ENCODE data around the gene MAGEB6B.
"Not testable (repeated sequence)": the region's sequence is repeated elsewhere in the genome, so short reads cannot be mapped to it uniquely, and the experiment has no call there.

Gene MAGEB6B, protein sequence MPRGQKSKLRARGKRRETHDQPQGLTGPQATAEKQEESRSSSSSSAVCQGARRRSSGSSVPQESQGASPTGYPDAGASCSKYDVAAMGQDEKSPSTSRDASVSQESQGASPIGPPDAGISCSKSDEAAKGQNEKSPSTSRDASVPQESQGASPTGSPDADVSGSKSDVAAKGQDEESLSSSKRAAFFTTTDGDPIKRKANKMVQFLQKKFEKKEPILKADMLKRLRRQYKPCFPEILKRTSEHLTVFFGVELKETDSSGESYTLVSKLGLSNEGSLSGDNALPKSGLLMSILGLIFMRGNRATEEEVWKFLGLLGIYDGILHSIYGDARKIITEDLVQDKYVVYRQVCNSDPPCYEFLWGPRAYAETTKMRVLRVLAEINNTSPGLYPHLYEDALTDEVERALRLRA

DNA sequence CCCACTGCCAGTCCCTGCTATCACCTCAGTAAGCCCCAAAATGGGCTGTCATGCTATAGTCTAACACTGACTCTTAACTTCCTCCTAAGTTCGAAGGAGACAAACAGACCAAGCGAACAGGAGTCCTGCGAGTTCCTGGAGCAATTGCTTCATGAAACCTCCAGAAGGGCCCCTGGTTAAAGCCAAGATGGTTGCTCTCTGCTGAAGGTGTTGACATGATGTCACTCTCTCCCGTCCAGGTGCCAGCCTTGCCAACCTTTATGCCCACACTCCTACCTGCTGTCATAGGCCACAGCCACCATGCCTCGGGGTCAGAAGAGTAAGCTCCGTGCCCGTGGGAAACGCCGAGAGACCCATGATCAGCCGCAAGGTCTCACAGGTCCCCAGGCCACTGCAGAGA is at the start of gene MAGEB6B:
Gene MAGEB6B, plus strand, starts transcription at position 301 of the 400 bp plus-strand sequence. Its CDS starts 0 bp downstream, at position 301.
- DNase-seq: no peak

DNA sequence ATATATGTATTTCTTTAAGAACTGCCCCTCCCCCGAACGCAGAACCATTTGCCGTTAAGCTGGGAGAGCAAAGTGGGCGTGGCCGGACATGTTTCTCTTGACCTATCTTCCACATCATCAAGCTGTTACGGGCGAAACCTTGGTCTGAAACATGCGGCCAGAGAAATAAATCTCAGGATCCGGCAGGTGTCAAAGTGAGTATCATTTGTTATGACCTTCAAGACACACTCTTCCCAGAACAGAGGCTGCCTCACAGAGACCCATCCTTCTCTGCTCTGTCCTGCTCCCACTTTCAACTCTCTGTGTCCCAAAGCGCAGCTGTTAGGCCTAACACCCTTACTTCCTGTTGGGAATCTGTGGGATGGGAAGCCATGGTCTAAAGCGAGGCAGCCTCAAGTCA is 22.1 kb upstream of the MAGEB6B start, which contains the start of gene MAGEB18:
Gene MAGEB18, plus strand, starts transcription at position 70 of the 400 bp plus-strand sequence. CDS start 643 bp downstream, outside the sequence.
- no peak for DNase-seq

DNA sequence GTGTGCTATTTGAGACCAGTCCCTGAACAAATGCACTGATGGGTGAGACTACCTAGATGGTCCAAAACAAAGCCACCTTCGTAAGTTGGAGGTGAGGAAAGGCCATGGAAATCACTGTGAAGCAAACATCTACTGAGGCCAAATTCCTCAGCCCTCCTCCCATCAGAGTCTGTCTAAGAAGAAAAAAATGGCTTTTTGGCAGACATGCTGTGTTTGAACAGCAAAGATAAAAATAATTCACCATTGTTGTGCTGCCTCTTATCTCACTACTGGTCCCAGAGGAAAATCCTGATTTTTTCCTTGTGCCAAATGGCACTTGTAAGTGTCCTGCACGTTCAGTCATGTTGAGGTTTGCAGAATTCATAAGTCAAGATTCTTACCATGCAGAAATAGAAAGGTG is 14.4 kb upstream of the MAGEB6B start:
- DNase-seq: no peak

DNA sequence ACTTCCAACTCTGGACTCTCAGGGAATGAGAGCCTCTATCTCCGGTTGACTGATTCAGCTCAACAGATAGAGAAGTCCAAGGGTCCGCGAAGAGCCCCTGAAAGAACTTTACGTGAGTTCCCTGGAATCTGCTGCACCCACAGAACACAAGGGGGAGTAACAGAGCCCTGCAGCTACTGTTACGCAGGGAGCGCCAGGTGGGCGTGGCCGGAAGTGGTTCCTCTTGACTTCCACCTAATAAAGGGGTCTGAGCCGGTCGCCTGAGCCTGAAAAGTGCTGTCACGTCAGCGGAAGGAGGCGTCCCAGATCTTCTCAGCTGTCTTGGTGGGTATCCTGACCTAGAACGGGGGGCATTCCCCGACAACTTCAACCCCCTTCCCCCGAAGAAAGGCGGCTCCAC is 31.8 kb downstream of the MAGEB6B start, which contains the start of gene MAGEB6:
Gene MAGEB6, plus strand, starts transcription at position 237 of the 400 bp plus-strand sequence. CDS start 1,407 bp downstream, outside the sequence.
- DNase-seq: no peak

DNA sequence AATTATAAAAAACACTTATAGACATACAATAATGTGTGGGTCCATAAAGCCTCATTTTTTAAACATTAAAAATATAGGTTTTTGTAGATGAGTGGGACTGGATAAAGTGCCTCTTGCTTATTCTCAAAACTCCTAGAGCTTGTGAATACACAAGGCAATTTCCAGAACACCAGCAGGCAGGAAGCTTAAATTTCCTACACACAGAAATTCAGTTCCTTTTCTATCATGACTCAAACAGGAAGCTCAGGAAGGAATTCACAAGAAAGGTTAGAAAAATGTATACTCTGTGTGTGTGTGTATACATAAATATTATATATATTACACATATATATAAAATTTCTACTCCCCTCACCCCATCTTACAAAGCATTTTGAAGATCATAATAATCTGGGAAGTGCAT is 43.2 kb downstream of the MAGEB6B start:
- no peak for DNase-seq

DNA sequence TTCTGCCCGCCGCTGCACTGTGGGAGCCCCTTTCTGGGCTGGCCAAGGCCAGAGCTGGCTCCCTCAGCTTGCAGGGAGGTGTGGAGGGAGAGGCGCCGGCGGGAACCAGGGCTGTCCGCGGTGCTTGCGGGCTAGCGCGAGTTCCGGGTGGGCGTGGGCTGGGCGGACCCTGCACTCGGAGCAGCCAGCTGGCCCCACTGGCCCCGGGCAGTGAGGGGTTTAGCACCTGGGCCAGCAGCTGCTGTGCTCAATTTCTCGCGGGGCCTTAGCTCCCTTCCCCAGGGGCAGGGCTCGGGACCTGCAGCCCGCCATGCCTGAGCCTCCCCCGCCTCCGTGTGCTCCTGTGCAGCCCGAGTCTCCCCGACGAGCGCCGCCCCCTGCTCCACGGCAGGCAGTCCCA is 44.3 kb downstream of the MAGEB6B start:
- DNase-seq: not testable (repeated sequence)

DNA sequence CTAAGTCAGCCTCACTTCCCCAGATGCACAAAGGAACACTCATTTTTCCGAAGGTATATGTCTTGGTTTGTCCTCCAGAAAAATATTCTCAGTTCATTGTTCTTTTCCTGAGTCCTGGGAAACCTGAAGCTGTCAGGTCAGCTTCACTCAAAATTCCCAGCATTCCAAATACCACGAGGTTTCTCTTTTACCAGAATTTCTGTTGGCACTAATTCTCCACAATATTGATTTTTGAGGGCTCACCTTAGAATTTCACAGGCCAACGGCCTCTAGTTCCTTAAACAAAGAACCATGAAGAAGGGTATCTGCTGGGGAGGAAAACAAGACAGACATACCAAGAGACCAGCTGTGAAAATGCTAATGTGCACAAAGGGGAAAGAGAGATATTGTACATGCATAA is 47.6 kb downstream of the MAGEB6B start:
- DNase-seq: no peak
